ENCODE measurements around the gene VSIG2. TPM values are rescaled to one million over a fixed set of nuclear protein-coding genes. Genes with fewer than 3 reads are reported as not detected.
A peak's percentile ranks its signal among the peaks of the same experiment; 100 is the strongest.

VSIG2 gene
- total RNA-seq, 2 experiments from 2014 or later: 0.22 TPM; not detected in 1

DNA sequence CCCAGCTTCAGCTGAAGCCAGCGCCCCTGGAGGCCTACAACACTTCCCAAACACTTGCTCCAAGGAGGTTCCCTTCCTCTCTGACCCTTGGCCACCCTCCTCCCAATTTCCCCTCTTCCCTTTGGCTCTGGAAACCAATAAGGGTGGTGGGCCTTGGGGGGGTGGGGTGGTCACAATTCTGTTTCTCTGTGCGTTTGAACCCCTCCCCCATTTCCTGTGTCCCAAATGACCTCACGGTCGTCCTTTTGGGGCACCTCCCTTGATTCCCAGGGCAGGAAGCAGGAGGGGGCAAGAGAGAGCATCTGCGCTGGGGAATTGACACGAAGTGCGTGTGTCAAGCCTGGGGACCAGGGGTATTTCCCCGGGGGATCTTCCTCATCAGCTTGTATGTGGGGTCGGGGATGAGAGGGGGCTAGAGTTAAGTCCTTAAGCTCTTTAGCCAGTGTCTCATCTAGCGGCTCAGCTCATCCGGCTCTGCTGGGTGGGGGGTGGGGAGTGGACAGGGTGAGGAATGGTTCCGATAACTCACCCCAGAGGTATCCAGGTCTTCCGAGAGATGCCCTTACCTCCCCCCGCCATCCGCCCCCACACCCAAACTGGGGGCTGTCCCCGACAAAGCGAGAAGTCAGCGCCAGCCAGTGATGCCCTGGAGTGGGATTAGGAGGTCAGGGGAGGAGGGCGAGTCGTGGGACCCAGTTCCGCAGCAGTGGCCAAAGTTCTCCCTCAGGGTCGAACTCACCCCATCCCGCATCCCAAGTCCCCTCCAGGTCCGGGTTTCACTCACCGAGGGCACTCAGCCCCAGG lies 9.4 kb upstream of the VSIG2 start:
- POLR2A ChIA-PET: interaction anchor here (0.6 kb wide), 1 partner anchor 82 kb away, joined by 3 read pairs; no protein-coding TSS in a partner anchor
- Mint-ChIP-seq H3K27ac (no peak overlapping the region), H3K4me1 (peaks cover 23% of the 10 kb centered on the region), H3K4me3 (peak overlapping the region; percentile 85), H3K36me3 (ENCODE audit: low read depth) (peaks cover 5% of the 10 kb centered on the region), H3K27me3 (peaks cover 48% of the 10 kb centered on the region), H3K9me3 (no peaks in the 10 kb centered on the region)
- no peak for DNase-seq
- CTCF ChIA-PET: interaction anchor here (0.6 to 2.5 kb wide), 9 partner anchors 9 to 146 kb away, joined by 3 to 8 read pairs (median 4); partner anchors contain the start of genes SIAE and SPA17

DNA sequence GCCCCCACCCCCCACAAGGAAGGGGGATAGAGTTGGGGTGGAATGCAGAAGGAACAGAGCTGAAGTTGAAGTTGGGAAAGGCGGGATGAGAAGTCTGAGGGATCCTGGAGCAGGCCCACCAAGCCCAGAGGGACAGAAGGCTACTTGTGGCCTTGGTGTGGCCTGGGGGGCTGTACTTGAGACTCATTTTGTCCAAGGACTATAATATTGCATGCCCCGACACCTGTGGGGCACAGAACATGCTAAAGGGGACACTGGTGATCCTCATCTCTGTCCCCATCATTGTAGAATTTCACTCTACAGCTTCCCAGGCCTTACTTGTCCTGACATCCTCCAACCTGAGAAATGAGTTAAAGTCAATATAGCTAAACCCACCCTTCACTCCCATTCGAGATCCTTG lies 8.8 kb upstream of the VSIG2 start:
- H3K9me3 Mint-ChIP-seq: no peaks in the 10 kb centered on the region
- POLR2A ChIA-PET: interaction anchor here (0.6 kb wide), 1 partner anchor 82 kb away, joined by 3 read pairs; no protein-coding TSS in a partner anchor
- CTCF ChIA-PET: interaction anchor here (1.0 to 1.4 kb wide), 3 partner anchors 14 to 92 kb away, joined by 4 to 5 read pairs (median 5); no protein-coding TSS in a partner anchor
- peaks cover 50% of the 10 kb centered on the region for H3K27me3 Mint-ChIP-seq
- DNase-seq: no peak
- peaks cover 25% of the 10 kb centered on the region for H3K4me1 Mint-ChIP-seq
- H3K4me3 Mint-ChIP-seq: no peak overlapping the region
- no peak overlapping the region for H3K27ac Mint-ChIP-seq
- peaks cover 2% of the 10 kb centered on the region for H3K36me3 Mint-ChIP-seq (ENCODE audit: low read depth)

DNA sequence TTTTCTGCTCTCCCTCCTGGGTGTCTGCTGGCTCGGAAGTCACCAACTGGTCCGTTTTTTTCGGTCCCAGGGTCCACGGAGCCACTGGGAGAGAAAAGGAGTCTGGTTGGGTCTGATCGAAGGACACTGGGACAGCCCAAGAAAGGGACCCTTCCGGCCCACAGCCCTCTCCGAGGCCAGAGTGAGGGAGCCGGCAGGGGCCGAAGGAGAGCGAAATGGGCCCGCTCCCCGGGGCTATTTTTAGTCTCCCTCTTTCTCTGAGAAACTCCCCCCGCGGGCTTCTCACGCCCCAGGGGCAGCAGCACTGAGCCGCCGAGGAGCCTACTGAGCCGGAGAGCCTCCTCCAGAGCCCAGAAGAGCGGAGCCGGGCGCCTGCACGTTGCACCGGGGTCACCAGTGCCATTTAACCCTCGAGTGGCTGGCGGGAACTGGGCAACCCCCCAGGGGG lies 8.2 kb upstream of the VSIG2 start:
- Mint-ChIP-seq H3K27me3 (peaks cover 50% of the 10 kb centered on the region), H3K27ac (no peak overlapping the region), H3K36me3 (ENCODE audit: low read depth) (peaks cover 1% of the 10 kb centered on the region), H3K9me3 (no peaks in the 10 kb centered on the region), H3K4me3 (no peak overlapping the region), H3K4me1 (peaks cover 26% of the 10 kb centered on the region)
- DNase-seq: no peak
- CTCF ChIA-PET: interaction anchor here (1.0 to 2.6 kb wide), 3 partner anchors 13 to 38 kb away, joined by 4 to 15 read pairs (median 5); no protein-coding TSS in a partner anchor
- POLR2A ChIA-PET: no interaction called here

DNA sequence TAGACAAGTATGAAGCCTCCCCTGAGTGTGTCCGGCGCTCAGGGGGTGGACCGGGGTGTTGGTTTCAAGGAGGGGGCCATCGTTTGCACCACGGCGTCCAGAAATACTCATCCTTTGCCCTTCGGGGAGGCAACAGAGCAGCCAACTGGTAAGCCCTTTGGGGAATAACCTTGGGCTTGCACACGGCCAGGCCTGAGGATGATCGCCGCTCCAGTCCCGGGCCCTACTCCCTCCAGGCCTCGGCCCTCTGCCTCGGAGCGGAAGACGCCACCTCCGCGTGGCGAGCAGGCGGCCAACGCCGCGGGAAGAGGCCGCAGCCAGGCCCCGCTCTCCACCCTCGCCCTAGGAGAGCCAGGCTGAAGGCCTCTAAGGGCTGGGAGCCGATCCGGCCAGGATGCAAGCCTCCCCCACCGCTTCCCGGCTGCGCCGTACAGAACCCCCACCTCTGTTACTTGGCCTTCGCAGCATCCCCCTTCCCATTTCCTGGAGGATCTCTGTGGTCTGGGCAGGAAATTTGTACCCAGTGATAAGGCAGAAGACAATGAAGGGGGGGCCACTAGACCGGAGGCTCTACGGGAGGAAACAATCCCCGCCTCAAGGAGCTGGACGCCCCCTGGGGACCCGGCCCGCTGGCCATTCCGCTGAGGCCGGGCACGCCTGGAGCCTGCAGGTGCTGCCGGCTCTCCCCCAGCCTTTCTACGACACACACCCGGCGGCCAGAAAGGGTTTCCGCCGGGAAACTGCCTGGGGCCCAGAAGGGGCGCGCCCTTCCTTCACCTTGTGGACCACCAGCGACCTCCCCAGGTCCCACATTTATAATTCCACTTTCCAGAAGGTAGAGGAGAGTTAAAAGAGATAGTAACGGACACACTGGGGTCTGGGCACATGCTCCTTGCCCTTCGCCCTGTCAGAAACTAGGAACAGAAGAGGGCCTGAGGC lies 7.5 kb upstream of the VSIG2 start:
- H3K4me3 Mint-ChIP-seq: no peak overlapping the region
- ChIA-PET POLR2A (no interaction called here), CTCF (interaction anchor here (1.3 to 2.6 kb wide), 6 partner anchors 13 to 107 kb away, joined by 3 to 15 read pairs (median 6); no protein-coding TSS in a partner anchor)
- H3K9me3 Mint-ChIP-seq: no peaks in the 10 kb centered on the region
- H3K4me1 Mint-ChIP-seq: peaks cover 26% of the 10 kb centered on the region
- H3K27ac Mint-ChIP-seq: no peak overlapping the region
- no peaks in the 10 kb centered on the region for H3K36me3 Mint-ChIP-seq (ENCODE audit: low read depth)
- no peak for DNase-seq
- H3K27me3 Mint-ChIP-seq: peaks cover 50% of the 10 kb centered on the region

DNA sequence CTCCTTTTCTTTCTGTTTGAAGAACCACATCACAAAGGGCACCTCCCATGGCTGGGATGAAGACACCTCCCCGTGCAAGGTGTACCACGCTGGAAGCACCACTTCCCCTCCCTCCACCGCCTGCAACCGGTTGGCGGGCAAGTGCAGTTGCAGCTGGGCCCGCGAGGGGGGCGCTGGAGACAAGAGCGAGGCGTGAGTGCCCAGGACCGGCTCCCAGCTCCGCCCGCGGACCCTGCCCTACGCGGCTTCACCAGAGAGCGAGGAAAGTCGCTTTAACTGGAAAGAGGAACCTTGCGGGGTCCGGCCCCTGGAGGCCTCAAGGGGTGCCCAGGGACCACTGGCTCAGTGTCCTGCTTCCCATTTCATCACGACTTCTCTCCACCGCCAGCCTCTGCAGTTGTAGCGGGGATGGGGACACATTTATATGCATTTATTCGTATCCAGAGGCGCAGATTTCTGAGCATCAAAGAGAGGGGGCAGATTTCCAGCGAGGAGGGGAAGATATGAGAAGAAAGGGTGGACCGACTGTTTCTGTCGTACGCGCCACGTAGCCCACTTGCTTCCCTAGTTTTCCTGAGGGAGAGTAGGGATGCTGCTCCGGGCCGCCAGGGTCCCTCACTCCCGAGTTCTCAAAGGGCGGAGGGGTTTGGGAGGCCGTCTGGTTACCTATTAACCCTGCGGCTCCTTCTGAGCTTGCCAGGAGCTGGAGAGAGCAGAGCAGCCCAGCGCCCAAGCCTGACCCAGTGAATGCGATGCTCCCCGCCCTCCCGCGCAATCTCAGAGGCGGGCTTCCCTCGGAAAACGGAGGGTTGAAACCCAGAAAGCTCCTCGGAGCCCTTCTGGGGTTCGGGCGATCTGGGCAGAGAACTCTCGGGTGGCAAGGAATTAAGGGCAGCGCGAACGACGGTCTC lies 6.6 kb upstream of the VSIG2 start:
- Mint-ChIP-seq H3K27me3 (peaks cover 50% of the 10 kb centered on the region), H3K9me3 (no peaks in the 10 kb centered on the region), H3K36me3 (ENCODE audit: low read depth) (no peaks in the 10 kb centered on the region), H3K4me1 (peaks cover 24% of the 10 kb centered on the region), H3K27ac (no peak overlapping the region), H3K4me3 (peak overlapping the region; percentile 38)
- ChIA-PET POLR2A (no interaction called here), CTCF (interaction anchor here (0.5 to 2.6 kb wide), 16 partner anchors 8 to 135 kb away, joined by 3 to 15 read pairs (median 3); partner anchors contain the start of genes NRGN and TBRG1)
- peak; percentile 67 for DNase-seq

DNA sequence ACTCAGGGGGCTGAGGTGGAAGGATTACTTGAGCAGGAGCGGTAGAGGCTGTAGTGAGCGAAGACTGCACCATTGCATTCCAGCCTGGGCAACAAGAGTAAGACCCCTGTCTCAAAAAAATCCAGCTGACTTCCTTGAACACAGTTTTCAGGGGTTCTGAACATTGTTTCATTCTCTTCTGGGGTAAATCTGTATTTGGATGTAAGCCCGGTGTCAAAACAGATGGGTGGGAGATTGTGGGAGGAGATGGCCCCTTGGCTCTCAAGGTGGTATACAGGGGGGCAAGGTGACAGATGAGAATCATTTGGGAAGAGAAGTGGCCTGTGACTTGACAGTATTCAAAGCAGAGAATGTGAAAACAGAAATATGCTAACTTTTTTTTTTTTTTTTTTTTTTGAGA lies 5.3 kb upstream of the VSIG2 start:
- ChIA-PET POLR2A (no interaction called here), CTCF (interaction anchor here (1.2 to 1.7 kb wide), 3 partner anchors 9 to 50 kb away, joined by 3 to 9 read pairs (median 5); no protein-coding TSS in a partner anchor)
- peaks cover 48% of the 10 kb centered on the region for H3K27me3 Mint-ChIP-seq

DNA sequence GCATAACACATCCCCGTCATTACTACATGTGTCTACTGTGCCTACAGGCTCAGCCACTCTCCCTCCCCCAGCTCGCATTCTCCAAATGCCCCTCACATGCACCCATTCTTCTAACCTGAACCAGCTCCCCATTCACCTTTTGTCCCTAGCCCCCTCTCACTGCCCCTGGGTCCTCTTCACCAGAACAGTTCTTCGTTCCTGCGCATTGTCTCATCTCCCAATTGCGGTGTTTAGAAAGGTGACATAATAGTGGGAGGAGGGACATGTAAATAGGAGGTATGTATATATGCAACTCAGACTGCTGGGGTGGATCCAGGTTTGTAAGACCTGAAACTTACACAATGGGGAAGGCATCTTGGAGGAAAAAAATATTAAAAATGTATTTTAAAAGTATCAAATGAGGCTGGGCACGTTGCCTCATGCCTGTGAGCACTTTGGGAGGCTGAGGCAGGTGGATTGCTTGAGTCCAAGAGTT lies 4.7 kb upstream of the VSIG2 start:
- no peak overlapping the region for H3K27ac Mint-ChIP-seq
- H3K36me3 Mint-ChIP-seq (ENCODE audit: low read depth): no peaks in the 10 kb centered on the region
- no peaks in the 10 kb centered on the region for H3K9me3 Mint-ChIP-seq
- no peak for DNase-seq
- H3K4me3 Mint-ChIP-seq: no peak overlapping the region
- H3K4me1 Mint-ChIP-seq: peaks cover 19% of the 10 kb centered on the region
- ChIA-PET CTCF (interaction anchor here (1.7 kb wide), 1 partner anchor 10 kb away, joined by 5 read pairs; no protein-coding TSS in a partner anchor), POLR2A (interaction anchor here (0.6 kb wide), 1 partner anchor 47 kb away, joined by 6 read pairs; no protein-coding TSS in a partner anchor)
- H3K27me3 Mint-ChIP-seq: peaks cover 48% of the 10 kb centered on the region

More for the DNA sequence above, 5.3 kb upstream of the VSIG2 start:
- peaks cover 19% of the 10 kb centered on the region for H3K4me1 Mint-ChIP-seq
- H3K36me3 Mint-ChIP-seq (ENCODE audit: low read depth): no peaks in the 10 kb centered on the region
- no peak overlapping the region for H3K4me3 Mint-ChIP-seq
- no peak for DNase-seq
- no peak overlapping the region for H3K27ac Mint-ChIP-seq
- H3K9me3 Mint-ChIP-seq: no peaks in the 10 kb centered on the region

DNA sequence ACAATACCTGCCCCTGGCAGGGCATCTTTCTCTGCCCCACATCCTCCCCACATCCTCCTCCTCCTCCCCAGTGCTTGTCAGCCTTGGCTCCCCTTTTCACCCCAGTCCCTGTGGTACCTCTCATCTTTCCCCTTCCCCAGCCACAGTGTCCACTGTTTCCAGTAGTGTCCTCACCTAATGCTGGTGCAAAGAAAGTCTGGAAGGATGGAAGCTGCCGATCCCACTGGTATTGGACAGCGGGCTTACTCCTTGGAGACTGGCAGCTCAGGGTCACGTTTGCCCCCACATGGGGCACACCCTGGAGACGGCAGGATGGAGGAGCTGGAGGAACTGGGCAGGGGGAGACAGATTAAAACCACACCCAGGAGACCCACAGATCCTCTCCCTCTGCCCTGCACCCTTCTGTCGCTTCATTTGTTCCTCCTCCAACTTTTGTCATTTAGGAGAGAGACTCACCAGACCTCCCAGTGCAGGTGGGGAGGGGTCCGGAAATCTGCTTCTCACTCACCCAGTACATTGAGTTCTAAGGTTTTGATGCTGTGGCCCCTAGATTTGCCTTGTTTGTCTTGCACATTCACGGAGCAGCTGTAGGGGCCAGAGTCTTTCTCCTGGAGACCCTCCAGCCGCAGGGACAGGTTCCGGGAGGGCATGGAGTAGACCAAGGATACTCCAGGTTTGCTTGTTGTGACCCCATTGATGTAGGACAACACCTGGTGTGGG lies 4.1 kb upstream of the VSIG2 start:
- H3K9me3 Mint-ChIP-seq: no peaks in the 10 kb centered on the region
- peaks cover 15% of the 10 kb centered on the region for H3K4me1 Mint-ChIP-seq
- no peak overlapping the region for H3K27ac Mint-ChIP-seq
- H3K4me3 Mint-ChIP-seq: no peak overlapping the region
- no peaks in the 10 kb centered on the region for H3K36me3 Mint-ChIP-seq (ENCODE audit: low read depth)
- POLR2A ChIA-PET: interaction anchor here (0.6 kb wide), 1 partner anchor 47 kb away, joined by 6 read pairs; no protein-coding TSS in a partner anchor
- CTCF ChIA-PET: interaction anchor here (0.6 to 1.7 kb wide), 2 partner anchors 10 to 1855 kb away, joined by 4 to 5 read pairs; no protein-coding TSS in a partner anchor
- H3K27me3 Mint-ChIP-seq: peaks cover 42% of the 10 kb centered on the region
- no peak for DNase-seq

DNA sequence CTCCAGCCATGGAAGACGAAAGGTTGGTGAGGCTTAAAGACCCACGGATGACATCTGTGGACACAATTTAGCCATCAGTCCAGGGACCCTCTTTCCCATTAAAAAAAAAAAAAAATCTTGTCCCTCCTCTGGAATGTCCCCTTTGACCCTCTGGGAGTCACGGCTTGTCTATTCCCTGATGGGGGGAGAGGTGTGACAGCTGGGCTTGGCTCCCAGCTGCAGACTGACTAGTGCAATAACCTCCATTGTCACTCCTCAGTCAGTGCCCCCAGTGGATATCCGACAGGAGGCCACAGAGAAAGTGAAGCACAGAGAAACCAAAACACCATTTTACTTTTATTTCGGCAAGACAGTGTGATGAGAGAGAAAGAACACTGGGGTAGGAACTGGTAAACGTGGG lies 2.7 kb upstream of the VSIG2 start:
- H3K36me3 Mint-ChIP-seq (ENCODE audit: low read depth): no peaks in the 10 kb centered on the region
- no peak overlapping the region for H3K4me3 Mint-ChIP-seq
- DNase-seq: no peak
- ChIA-PET CTCF (interaction anchor here (0.6 to 1.7 kb wide), 3 partner anchors 8 to 52 kb away, joined by 4 to 6 read pairs (median 5); no protein-coding TSS in a partner anchor), POLR2A (no interaction called here)
- no peaks in the 10 kb centered on the region for H3K9me3 Mint-ChIP-seq
- H3K4me1 Mint-ChIP-seq: peaks cover 21% of the 10 kb centered on the region
- peaks cover 30% of the 10 kb centered on the region for H3K27me3 Mint-ChIP-seq
- H3K27ac Mint-ChIP-seq: no peak overlapping the region

DNA sequence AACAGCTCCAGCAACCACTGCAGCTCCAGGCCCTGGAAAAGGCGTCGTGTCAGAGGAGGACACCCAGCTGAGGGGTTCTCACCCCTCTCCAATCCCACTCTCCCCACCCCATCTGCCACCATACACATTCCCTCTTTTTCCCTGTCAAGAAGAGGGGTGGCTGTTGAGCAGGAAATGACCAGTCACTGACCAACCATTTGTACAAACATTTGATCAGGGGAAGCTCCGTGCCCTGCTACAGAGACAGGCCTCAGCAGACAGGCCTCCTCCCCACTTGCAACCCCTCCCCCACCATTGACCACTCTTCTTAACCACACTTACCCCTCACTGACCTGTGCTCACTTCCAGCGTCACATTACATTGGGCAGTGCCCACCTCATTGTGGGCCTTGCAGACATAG lies 2.3 kb upstream of the VSIG2 start:
- POLR2A ChIA-PET: no interaction called here
- no peak overlapping the region for H3K27ac Mint-ChIP-seq
- H3K36me3 Mint-ChIP-seq (ENCODE audit: low read depth): no peaks in the 10 kb centered on the region
- H3K4me3 Mint-ChIP-seq: no peak overlapping the region
- DNase-seq: no peak
- peaks cover 27% of the 10 kb centered on the region for H3K27me3 Mint-ChIP-seq
- CTCF ChIA-PET: interaction anchor here (0.7 to 1.5 kb wide), 2 partner anchors 9 to 122 kb away, joined by 3 to 6 read pairs; no protein-coding TSS in a partner anchor
- H3K9me3 Mint-ChIP-seq: no peaks in the 10 kb centered on the region
- peaks cover 22% of the 10 kb centered on the region for H3K4me1 Mint-ChIP-seq

DNA sequence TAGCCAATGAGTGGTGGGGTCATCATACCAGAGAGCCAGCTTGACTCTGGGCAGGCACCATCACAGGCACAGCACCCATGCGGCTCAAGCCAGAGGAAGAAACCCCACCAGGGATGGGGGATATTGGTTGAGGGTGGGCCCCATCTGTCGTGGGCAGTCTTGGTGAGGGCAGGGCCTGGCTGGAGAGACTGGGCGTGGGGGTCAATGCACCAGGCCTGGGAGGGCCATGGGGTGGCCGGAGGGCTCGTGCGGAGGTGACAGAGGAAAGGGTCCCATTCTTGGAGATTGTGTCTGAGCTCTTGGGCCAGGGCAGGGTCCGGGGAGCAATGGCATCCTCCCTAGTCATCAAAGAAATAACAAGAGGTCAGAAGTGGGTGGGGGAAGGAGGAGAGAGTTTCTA lies 1.6 kb upstream of the VSIG2 start:
- no peak for DNase-seq

More for the DNA sequence above, 1.6 kb upstream of the VSIG2 start:
- Mint-ChIP-seq H3K4me1 (peaks cover 28% of the 10 kb centered on the region), H3K27me3 (peaks cover 23% of the 10 kb centered on the region), H3K36me3 (ENCODE audit: low read depth) (no peaks in the 10 kb centered on the region), H3K9me3 (no peaks in the 10 kb centered on the region), H3K27ac (no peak overlapping the region), H3K4me3 (no peak overlapping the region)
- CTCF ChIA-PET: interaction anchor here (0.7 to 1.4 kb wide), 2 partner anchors 9 to 123 kb away, joined by 3 to 8 read pairs; partner anchors contain the start of gene ESAM
- POLR2A ChIA-PET: no interaction called here

All from activated CD4-positive, alpha-beta T cell treated with anti-CD3 and anti-CD28 coated beads, Interleukin-2, amount 10 ng/mL, durations not matched to agents 7 days and 5 days (primary cell).